ENCODE data around the gene ZNF717. TPM values are rescaled to one million over a fixed set of nuclear protein-coding genes. Genes with fewer than 3 reads are reported as not detected.
A peak's percentile ranks its signal among the peaks of the same experiment; 100 is the strongest.
"Not testable (repeated sequence)": the region's sequence is repeated elsewhere in the genome, so short reads cannot be mapped to it uniquely, and the experiment has no call there.

The ZNF717 gene
- total RNA-seq (10 to 100 TPM; 12.0 to 28.5 TPM), polyA plus RNA-seq (1 to 10 TPM; 2.5 to 5.9 TPM)
- long read RNA-seq, donor 1, partial matches to known transcripts = 0 of 1 reads
- long read RNA-seq, donor 1, other reads (novel, unspliced or antisense) = 0 of 1 reads
- long read RNA-seq, donor 2, partial matches to known transcripts = 0 of 2 reads
- long read RNA-seq, donor 2, other reads (novel, unspliced or antisense) = 0 of 2 reads
- long read RNA-seq, donor 3, partial matches to known transcripts = 7 of 12 reads
- long read RNA-seq, donor 3, other reads (novel, unspliced or antisense) = 0 of 12 reads
- long read RNA-seq, donor 4, partial matches to known transcripts = 0 of 1 reads
- long read RNA-seq, donor 4, other reads (novel, unspliced or antisense) = 0 of 1 reads
- long read RNA-seq, donor 5, partial matches to known transcripts = 11 of 12 reads
- long read RNA-seq, donor 5, other reads (novel, unspliced or antisense) = 0 of 12 reads

DNA sequence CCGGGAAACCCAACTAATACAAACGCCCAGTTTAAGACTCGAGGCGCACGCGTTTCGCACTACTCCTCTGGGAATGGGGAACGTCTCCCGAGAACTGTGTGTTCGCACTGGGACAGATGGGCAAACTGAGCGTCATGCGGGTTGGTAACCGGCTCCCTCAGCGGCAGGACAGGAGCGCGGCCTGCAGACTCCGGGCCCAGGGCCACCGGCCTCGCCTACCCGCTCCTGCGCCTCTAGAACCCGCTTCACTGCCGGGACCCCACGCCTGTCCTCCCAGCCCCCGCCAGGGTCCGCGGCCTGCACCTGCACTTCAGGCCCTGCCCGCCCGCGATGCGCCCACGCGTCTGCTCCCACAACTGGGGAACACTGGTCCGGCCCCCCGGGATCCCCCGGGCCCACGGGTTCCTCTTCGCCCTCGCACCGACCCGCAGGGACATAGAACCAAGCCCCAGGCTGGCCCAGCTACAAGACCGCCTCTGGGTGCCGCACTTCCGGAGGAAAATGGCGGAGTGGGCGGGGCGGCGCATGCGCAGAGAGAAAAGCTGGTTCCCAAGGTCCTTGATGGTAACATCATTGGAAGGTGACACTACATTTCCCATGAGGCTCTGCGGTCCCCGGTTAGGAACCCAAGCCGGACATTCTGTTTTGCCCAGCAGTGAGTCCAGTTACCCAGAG is at the start of gene ZNF717:
ZNF717 (minus strand) TSS at position 469 of the 675 bp plus-strand sequence. CDS start 2,187 bp downstream, outside the sequence.
- H3K9me3 ChIP-seq (ENCODE audit: control insufficient read depth in 4 of 4, insufficient read depth in 3 of 4, low read length in 3 of 4) = peaks cover 0 to 13% (median 4%) of the 10 kb centered on the region in 4 donors
- peak within 1 kb of the TSS; percentile 63 to 82 for H3K9ac ChIP-seq (ENCODE audit: insufficient read depth in 1 of 2, low read length in 2 of 2)
- not testable (repeated sequence) for ATAC-seq (ENCODE audit: insufficient read depth, low FRiP score); H3K4me1 ChIP-seq (ENCODE audit: control insufficient read depth in 5 of 5, insufficient read depth in 5 of 5, low read length in 5 of 5); H3K27me3 ChIP-seq (ENCODE audit: control insufficient read depth in 3 of 3, insufficient read depth in 3 of 3, low read length in 2 of 3)
- H3K36me3 ChIP-seq (ENCODE audit: control insufficient read depth in 4 of 4, insufficient read depth in 4 of 4, low read length in 4 of 4) = peaks cover 4 to 18% (median 13%) of the 10 kb centered on the region in 4 donors
- 4 to 6% methylated on average over 49 to 52 of the region's 52 CpGs for WGBS, 2 donors
- H3K4me3 ChIP-seq = peak within 1 kb of the TSS; percentile 75
- peak within 1 kb of the TSS; percentile 89 to 95 for H3K27ac ChIP-seq (ENCODE audit: low read depth in 1 of 2, low read length in 1 of 2)
- DNase-seq = peak; percentile 94 to 95 (median 94)

DNA sequence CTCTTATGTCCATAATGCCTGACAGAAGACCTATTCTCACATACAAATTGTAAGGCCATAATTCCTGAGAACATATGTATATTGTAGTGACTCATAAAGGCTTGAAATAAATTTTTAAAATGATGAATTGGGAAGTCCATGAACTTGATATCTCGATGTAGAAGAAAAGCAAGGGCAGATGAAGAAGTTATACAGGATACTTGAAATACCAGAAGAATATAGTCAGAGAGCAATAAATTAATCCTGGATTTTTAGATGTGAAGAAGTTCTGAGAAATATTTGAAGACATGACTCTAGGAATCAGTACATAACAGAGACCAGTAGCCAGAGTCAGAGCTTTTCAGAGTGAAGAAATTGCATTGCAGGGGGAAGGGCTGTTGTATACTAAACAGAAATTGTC is 45.7 kb upstream of the ZNF717 start:
- not testable (repeated sequence) for H3K9ac ChIP-seq (ENCODE audit: insufficient read depth in 1 of 2, low read length in 2 of 2); DNase-seq; H3K4me3 ChIP-seq; H3K27ac ChIP-seq (ENCODE audit: low read depth in 1 of 2, low read length in 1 of 2); H3K4me1 ChIP-seq (ENCODE audit: control insufficient read depth in 5 of 5, insufficient read depth in 5 of 5, low read length in 5 of 5); H3K36me3 ChIP-seq (ENCODE audit: control insufficient read depth in 4 of 4, insufficient read depth in 4 of 4, low read length in 4 of 4); H3K9me3 ChIP-seq (ENCODE audit: control insufficient read depth in 4 of 4, insufficient read depth in 3 of 4, low read length in 3 of 4); H3K27me3 ChIP-seq (ENCODE audit: control insufficient read depth in 3 of 3, insufficient read depth in 3 of 3, low read length in 2 of 3); ATAC-seq (ENCODE audit: insufficient read depth, low FRiP score)
- WGBS, 2 donors = 78 to 97% methylated on average over 1 of the region's 1 CpG

DNA sequence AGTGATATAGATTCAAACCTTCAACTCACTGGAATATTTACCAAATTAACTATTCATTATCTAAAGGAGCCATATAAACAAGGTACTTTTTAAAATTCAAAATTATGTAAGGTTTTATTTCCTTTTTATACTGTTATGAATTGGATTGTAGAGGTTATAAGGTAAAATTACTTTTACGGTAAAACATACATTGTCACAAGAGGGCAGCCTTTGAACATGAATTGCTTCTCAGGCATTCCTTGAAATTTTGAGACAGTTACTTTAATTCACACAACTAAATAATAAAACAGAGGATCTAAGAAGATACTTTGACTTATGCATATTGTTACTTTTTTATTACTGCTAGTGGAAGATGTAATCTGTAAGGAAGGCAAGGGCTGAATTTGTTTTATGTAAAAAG is 32.7 kb upstream of the ZNF717 start:
- WGBS, 2 donors = 36 to 76% methylated on average over 1 of the region's 1 CpG
- not testable (repeated sequence) for H3K27ac ChIP-seq (ENCODE audit: low read depth in 1 of 2, low read length in 1 of 2); ATAC-seq (ENCODE audit: insufficient read depth, low FRiP score); H3K9me3 ChIP-seq (ENCODE audit: control insufficient read depth in 4 of 4, insufficient read depth in 3 of 4, low read length in 3 of 4); H3K4me3 ChIP-seq; H3K36me3 ChIP-seq (ENCODE audit: control insufficient read depth in 4 of 4, insufficient read depth in 4 of 4, low read length in 4 of 4); H3K27me3 ChIP-seq (ENCODE audit: control insufficient read depth in 3 of 3, insufficient read depth in 3 of 3, low read length in 2 of 3); H3K9ac ChIP-seq (ENCODE audit: insufficient read depth in 1 of 2, low read length in 2 of 2); H3K4me1 ChIP-seq (ENCODE audit: control insufficient read depth in 5 of 5, insufficient read depth in 5 of 5, low read length in 5 of 5)
- peak in 2 of 3 donors; percentile 4 to 17 for DNase-seq

DNA sequence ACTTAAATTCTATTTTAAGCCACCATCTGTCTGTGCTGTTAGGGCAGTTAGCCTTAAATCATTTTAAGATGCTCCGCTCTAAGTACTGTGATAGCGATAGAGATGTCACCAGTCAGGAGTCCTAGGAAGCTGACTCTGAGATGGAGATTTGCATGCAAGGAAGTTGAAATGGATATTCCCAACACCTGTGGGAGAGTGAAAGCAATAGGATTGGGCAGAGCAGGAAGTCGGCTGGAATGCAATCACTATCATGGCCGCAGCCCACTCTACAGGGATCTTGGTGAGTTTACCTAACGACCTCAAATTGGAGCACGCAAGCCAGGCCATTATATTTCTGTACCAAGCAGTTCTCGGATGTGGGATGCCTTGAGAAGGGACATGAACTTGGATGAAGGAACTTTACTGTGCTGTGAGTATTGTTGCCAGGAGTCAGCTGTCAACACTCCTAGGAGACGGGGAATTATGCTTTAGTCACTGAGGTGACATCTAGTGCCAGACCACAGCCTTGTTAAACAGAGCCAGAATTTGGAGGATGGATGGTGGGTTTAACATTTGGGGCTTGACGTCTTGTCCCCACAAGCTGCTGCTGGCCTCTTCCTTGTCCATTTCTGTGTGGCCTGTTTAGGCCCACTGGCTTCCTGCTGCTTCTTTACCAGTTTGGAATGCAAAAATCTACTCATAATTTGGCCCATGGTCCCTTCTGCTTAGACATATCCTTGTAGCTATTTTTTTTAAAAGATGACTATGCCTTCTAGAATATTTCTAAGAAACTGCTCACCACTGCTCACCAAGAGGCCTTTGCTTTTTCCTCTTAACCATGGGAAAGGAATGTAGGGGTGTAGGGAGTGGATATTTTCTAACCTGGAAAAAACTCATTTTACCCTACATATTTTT is 31.2 kb upstream of the ZNF717 start:
- not testable (repeated sequence) for H3K9ac ChIP-seq (ENCODE audit: insufficient read depth in 1 of 2, low read length in 2 of 2); H3K27ac ChIP-seq (ENCODE audit: low read depth in 1 of 2, low read length in 1 of 2); H3K9me3 ChIP-seq (ENCODE audit: control insufficient read depth in 4 of 4, insufficient read depth in 3 of 4, low read length in 3 of 4); DNase-seq; H3K4me1 ChIP-seq (ENCODE audit: control insufficient read depth in 5 of 5, insufficient read depth in 5 of 5, low read length in 5 of 5); ATAC-seq (ENCODE audit: insufficient read depth, low FRiP score); H3K4me3 ChIP-seq; H3K36me3 ChIP-seq (ENCODE audit: control insufficient read depth in 4 of 4, insufficient read depth in 4 of 4, low read length in 4 of 4); H3K27me3 ChIP-seq (ENCODE audit: control insufficient read depth in 3 of 3, insufficient read depth in 3 of 3, low read length in 2 of 3)
- WGBS, 2 donors = 68 to 77% methylated on average over 9 of the region's 9 CpGs

DNA sequence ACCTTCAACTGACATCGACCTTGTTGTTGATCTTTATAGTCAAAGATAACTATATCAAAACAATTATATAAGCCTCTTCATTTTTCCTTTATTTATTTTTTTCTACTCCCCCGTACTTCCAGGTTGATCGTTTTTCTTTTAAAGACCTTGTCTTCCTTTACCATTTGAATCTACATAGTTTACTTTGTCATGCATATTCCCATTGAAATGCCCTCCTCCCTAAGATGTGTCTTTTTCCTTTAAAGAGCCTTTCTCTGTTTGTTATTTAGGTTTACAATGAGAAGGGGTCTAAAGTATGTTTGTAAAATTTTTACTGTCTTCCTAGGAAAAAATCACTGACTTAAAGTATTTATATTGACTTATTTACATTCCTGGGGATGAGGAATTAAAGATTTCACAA is 29.4 kb upstream of the ZNF717 start:
- ATAC-seq (ENCODE audit: insufficient read depth, low FRiP score) = no peak

More for the DNA sequence above, 29.4 kb upstream of the ZNF717 start:
- no peaks in the 10 kb centered on the region for H3K4me1 ChIP-seq (ENCODE audit: control insufficient read depth in 5 of 5, insufficient read depth in 5 of 5, low read length in 5 of 5)
- TF ChIP-seq, protein P1, sequence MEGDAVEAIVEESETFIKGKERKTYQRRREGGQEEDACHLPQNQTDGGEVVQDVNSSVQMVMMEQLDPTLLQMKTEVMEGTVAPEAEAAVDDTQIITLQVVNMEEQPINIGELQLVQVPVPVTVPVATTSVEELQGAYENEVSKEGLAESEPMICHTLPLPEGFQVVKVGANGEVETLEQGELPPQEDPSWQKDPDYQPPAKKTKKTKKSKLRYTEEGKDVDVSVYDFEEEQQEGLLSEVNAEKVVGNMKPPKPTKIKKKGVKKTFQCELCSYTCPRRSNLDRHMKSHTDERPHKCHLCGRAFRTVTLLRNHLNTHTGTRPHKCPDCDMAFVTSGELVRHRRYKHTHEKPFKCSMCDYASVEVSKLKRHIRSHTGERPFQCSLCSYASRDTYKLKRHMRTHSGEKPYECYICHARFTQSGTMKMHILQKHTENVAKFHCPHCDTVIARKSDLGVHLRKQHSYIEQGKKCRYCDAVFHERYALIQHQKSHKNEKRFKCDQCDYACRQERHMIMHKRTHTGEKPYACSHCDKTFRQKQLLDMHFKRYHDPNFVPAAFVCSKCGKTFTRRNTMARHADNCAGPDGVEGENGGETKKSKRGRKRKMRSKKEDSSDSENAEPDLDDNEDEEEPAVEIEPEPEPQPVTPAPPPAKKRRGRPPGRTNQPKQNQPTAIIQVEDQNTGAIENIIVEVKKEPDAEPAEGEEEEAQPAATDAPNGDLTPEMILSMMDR (IDR thresholded peaks at IDR 0.05; ENCODE audit: control extremely low read depth, extremely low read depth) = no peak
- no peak for DNase-seq
- H3K9ac ChIP-seq (ENCODE audit: insufficient read depth in 1 of 2, low read length in 2 of 2) = no peak overlapping the region
- H3K27me3 ChIP-seq (ENCODE audit: control insufficient read depth in 3 of 3, insufficient read depth in 3 of 3, low read length in 2 of 3) = no peaks in the 10 kb centered on the region
- no peak overlapping the region for H3K27ac ChIP-seq (ENCODE audit: low read depth in 1 of 2, low read length in 1 of 2)
- no peak overlapping the region for H3K4me3 ChIP-seq
- 45 to 47% methylated on average over 3 of the region's 3 CpGs for WGBS, 2 donors
- H3K36me3 ChIP-seq (ENCODE audit: control insufficient read depth in 4 of 4, insufficient read depth in 4 of 4, low read length in 4 of 4) = no peaks in the 10 kb centered on the region
- H3K9me3 ChIP-seq (ENCODE audit: control insufficient read depth in 4 of 4, insufficient read depth in 3 of 4, low read length in 3 of 4) = no peaks in the 10 kb centered on the region
